Progenitor cell of endocrine pancreas (in vitro differentiated cells): ENCODE data around the gene SPCS3. TPM values are rescaled to one million over a fixed set of nuclear protein-coding genes. Genes with fewer than 3 reads are reported as not detected.

ENCODE experiments used
- DNase-seq: peaks from one replicate; pipeline ENCODE4 v3.0.0; 2021; ENCODE audit warnings: low spot score; ENCODE audit not compliant: unreplicated experiment
- H3K27ac Mint-ChIP-seq: 2 replicates; pipeline ENCODE4 v1.8.0; 2021; ENCODE audit warnings: mild to moderate bottlenecking, moderate library complexity, mixed read lengths
- H3K27me3 Mint-ChIP-seq: 2 replicates; pipeline ENCODE4 v1.8.0; 2021; ENCODE audit warnings: mixed read lengths
- H3K36me3 Mint-ChIP-seq: 2 replicates; pipeline ENCODE4 v1.8.0; 2022; ENCODE audit warnings: mixed read lengths; ENCODE audit not compliant: insufficient read depth
- H3K4me1 Mint-ChIP-seq: 2 replicates; pipeline ENCODE4 v1.8.0; 2021; ENCODE audit warnings: low read depth, mixed read lengths
- H3K4me3 Mint-ChIP-seq: 2 replicates; pipeline ENCODE4 v1.8.0; 2021; ENCODE audit warnings: low read depth, mild to moderate bottlenecking, moderate library complexity, mixed read lengths
- H3K9me3 Mint-ChIP-seq: 2 replicates; pipeline ENCODE4 v1.8.0; 2021; ENCODE audit warnings: low read depth, mixed read lengths
- CTCF ChIP-seq: fragments of 200-600 bp; sonication (generic); IDR thresholded peaks from one replicate; pipeline ENCODE4 v1.5.0; 2021; ENCODE audit warnings: antibody characterized with exemption, mild to moderate bottlenecking; ENCODE audit not compliant: unreplicated experiment
- total RNA-seq: library from RNA; stranded (reverse); gene quantifications from 2 replicates; pipeline ENCODE4 v1.2.1, GENCODE V29; 2021

SPCS3 gene
- total RNA-seq, 1 donor from 2014 or later = 118 TPM

GRCh38 chr4:176288020-176288419 is 31.7 kb upstream of the SPCS3 start:
- Mint-ChIP-seq H3K9me3 (no peaks in the 10 kb centered on the region), H3K27ac (no peak overlapping the region), H3K4me1 (no peaks in the 10 kb centered on the region), H3K4me3 (no peak overlapping the region), H3K27me3 (no peaks in the 10 kb centered on the region), H3K36me3 (no peaks in the 10 kb centered on the region)
- no peak for TF ChIP-seq CTCF
- DNase-seq = no peak

GRCh38 chr4:176289561-176289960 is 30.2 kb upstream of the SPCS3 start:
- Mint-ChIP-seq H3K36me3 (no peaks in the 10 kb centered on the region), H3K9me3 (no peaks in the 10 kb centered on the region), H3K4me1 (no peaks in the 10 kb centered on the region), H3K27me3 (no peaks in the 10 kb centered on the region), H3K4me3 (no peak overlapping the region), H3K27ac (no peak overlapping the region)
- no peak for TF ChIP-seq CTCF
- no peak for DNase-seq

DNA sequence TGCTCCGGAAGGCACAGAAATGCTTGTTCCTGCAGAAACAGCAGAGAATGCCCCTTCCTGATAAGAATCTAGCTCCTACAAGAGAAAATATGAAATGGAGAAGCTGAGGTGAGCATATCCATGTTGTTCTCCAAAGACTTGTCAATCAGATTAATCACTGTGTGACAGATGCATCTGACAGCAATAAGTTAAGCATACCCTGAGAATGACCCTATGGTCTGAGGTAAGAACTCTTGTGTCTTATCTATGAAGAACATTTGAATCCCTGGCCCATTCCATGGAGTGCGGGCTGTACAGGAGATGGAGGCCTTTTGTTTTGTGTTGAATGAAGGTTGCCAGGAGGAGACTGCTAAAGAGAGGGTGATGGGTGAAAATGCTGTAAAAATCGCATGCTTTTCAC is 29.2 kb upstream of the SPCS3 start:
- Mint-ChIP-seq H3K4me3 (no peak overlapping the region), H3K9me3 (no peaks in the 10 kb centered on the region), H3K27ac (no peak overlapping the region), H3K27me3 (no peaks in the 10 kb centered on the region), H3K4me1 (no peaks in the 10 kb centered on the region), H3K36me3 (no peaks in the 10 kb centered on the region)
- TF ChIP-seq CTCF = no peak
- no peak for DNase-seq

DNA sequence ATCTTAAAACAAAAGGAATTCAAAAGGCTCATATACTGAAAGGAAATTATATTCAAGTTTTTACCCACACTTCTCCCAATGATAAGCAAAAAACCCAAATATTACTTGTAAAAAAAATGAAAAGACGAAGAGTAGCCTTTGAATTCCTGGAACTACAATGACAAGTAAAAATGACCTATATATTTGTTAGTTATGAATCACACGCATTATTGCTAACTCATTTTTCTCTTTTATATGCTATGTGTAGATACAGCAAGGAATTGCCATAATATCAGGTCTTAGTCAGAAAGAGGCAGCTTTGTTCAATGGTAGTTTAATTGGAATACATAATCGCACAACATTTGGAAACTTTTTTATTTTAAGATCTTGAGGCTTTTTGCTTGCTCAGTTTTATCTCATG is 28.0 kb upstream of the SPCS3 start:
- H3K27ac Mint-ChIP-seq = no peak overlapping the region
- H3K4me3 Mint-ChIP-seq = no peak overlapping the region
- no peaks in the 10 kb centered on the region for H3K36me3 Mint-ChIP-seq
- no peaks in the 10 kb centered on the region for H3K27me3 Mint-ChIP-seq
- TF ChIP-seq CTCF = no peak
- H3K4me1 Mint-ChIP-seq = no peaks in the 10 kb centered on the region
- DNase-seq = no peak
- no peaks in the 10 kb centered on the region for H3K9me3 Mint-ChIP-seq

GRCh38 chr4:176292920-176293319 is 26.8 kb upstream of the SPCS3 start:
- Mint-ChIP-seq H3K4me3 (no peak overlapping the region), H3K27ac (no peak overlapping the region), H3K36me3 (no peaks in the 10 kb centered on the region), H3K9me3 (no peaks in the 10 kb centered on the region), H3K4me1 (no peaks in the 10 kb centered on the region), H3K27me3 (no peaks in the 10 kb centered on the region)
- no peak for TF ChIP-seq CTCF
- DNase-seq = no peak
